ENCODE results near the gene CHAMP1. TPM values are rescaled to one million over a fixed set of nuclear protein-coding genes. Genes with fewer than 3 reads are reported as not detected.
"Not testable (repeated sequence)": the region's sequence is repeated elsewhere in the genome, so short reads cannot be mapped to it uniquely, and the experiment has no call there.

CHAMP1 gene
- total RNA-seq, 1 experiment from 2014 or later, result 42.1 TPM

DNA sequence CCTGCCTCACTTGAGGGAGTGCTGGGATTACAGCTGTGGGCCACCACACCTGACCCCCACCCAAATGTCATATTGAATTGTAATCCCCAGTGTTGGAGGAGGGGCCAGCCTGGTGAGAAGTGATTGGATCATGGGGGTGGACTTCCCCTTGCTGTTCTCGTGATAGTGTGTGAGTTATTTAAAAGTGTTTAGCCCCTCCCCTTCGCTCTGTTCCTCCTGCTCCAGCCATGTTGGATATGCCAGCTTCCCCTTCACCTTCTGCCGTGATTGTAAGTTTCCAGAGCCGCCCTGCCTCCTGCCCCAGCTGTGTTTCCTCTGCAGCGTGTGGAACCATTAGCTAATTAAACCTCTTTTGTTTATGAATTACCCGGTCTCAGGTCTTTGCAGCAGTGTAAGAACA is 13.7 kb downstream of the CHAMP1 start:
- H3K4me3 Mint-ChIP-seq (ENCODE audit: unreplicated experiment), result no peak overlapping the region
- H3K4me1 Mint-ChIP-seq (ENCODE audit: low read depth, unreplicated experiment), result no peaks in the 10 kb centered on the region
- TF ChIP-seq, protein P1, sequence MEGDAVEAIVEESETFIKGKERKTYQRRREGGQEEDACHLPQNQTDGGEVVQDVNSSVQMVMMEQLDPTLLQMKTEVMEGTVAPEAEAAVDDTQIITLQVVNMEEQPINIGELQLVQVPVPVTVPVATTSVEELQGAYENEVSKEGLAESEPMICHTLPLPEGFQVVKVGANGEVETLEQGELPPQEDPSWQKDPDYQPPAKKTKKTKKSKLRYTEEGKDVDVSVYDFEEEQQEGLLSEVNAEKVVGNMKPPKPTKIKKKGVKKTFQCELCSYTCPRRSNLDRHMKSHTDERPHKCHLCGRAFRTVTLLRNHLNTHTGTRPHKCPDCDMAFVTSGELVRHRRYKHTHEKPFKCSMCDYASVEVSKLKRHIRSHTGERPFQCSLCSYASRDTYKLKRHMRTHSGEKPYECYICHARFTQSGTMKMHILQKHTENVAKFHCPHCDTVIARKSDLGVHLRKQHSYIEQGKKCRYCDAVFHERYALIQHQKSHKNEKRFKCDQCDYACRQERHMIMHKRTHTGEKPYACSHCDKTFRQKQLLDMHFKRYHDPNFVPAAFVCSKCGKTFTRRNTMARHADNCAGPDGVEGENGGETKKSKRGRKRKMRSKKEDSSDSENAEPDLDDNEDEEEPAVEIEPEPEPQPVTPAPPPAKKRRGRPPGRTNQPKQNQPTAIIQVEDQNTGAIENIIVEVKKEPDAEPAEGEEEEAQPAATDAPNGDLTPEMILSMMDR (IDR thresholded peaks at IDR 0.05; ENCODE audit: insufficient read depth in 1 of 2, low read depth in 1 of 2, low read length in 1 of 2, severe bottlenecking in 1 of 2, unreplicated experiment in 1 of 2), result no peak
- POLR2A ChIA-PET, result no interaction called here
- DNase-seq, result no peak
- no peak overlapping the region for H3K27ac Mint-ChIP-seq (ENCODE audit: unreplicated experiment)
- Histone ChIP-seq H3K36me3 (ENCODE audit: control insufficient read depth, insufficient read depth, low read length) (no peaks in the 10 kb centered on the region; the same call in 1 of the 2 replicates), H3K4me3 (ENCODE audit: low read depth, low read length) (no peak overlapping the region), H3K27me3 (replicated peaks; ENCODE audit: control insufficient read depth, insufficient read depth, low read length) (no peaks in the 10 kb centered on the region), H3K9me3 (0 out of 2 replicates have a peak, but pooled peaks cover 2% of the 10 kb centered on the region), H3K4me1 (no peaks in the 10 kb centered on the region)
- CTCF ChIA-PET, result no interaction called here
- intact Hi-C loops (cut with micrococcal nuclease; ENCODE audit: unreplicated experiment), result no loop called here
- BruUV-seq (replicated peaks), result no TSS peak
- H3K9me3 Mint-ChIP-seq (ENCODE audit: unreplicated experiment), result no peaks in the 10 kb centered on the region
- H3K36me3 Mint-ChIP-seq (ENCODE audit: insufficient read depth, unreplicated experiment), result peaks cover 40% of the 10 kb centered on the region
- H3K27me3 Mint-ChIP-seq (ENCODE audit: insufficient read depth, unreplicated experiment), result no peaks in the 10 kb centered on the region

DNA sequence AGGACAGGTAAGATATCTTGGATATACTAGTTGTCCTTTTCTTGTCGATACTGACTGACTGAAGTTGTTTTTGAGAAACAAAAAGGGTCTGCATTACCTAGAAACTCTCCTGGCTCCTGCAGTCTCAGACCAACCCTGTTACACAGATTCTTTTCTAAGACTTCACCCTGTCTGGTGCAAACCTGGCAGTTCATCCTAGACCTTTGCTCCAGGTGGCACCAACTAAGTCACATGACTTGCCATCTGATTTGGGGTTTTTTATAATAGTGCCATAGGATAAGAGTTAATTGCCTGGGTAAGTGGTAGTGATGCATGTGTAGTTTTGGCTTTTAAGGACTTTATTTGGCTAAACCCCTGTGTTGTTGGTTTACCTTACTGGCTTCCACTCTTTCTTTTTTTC is 14.3 kb downstream of the CHAMP1 start:
- H3K36me3 ChIP-seq (ENCODE audit: control insufficient read depth, insufficient read depth, low read length), result no peaks in the 10 kb centered on the region; the same call in 1 of the 2 replicates
- no peak overlapping the region for H3K27ac Mint-ChIP-seq (ENCODE audit: unreplicated experiment)
- no peaks in the 10 kb centered on the region for H3K9me3 ChIP-seq
- H3K4me3 ChIP-seq (ENCODE audit: low read depth, low read length), result no peak overlapping the region
- H3K27me3 Mint-ChIP-seq (ENCODE audit: insufficient read depth, unreplicated experiment), result no peaks in the 10 kb centered on the region
- ChIA-PET POLR2A (no interaction called here), CTCF (no interaction called here)
- no peak for DNase-seq
- TF ChIP-seq, protein P1 (IDR thresholded peaks at IDR 0.05; ENCODE audit: insufficient read depth in 1 of 2, low read depth in 1 of 2, low read length in 1 of 2, severe bottlenecking in 1 of 2, unreplicated experiment in 1 of 2), result no peak
- no peaks in the 10 kb centered on the region for H3K4me1 ChIP-seq
- no peak overlapping the region for H3K4me3 Mint-ChIP-seq (ENCODE audit: unreplicated experiment)
- H3K27me3 ChIP-seq (replicated peaks; ENCODE audit: control insufficient read depth, insufficient read depth, low read length), result no peaks in the 10 kb centered on the region
- no TSS peak for BruUV-seq (replicated peaks)
- peaks cover 35% of the 10 kb centered on the region for H3K36me3 Mint-ChIP-seq (ENCODE audit: insufficient read depth, unreplicated experiment)
- no peaks in the 10 kb centered on the region for H3K9me3 Mint-ChIP-seq (ENCODE audit: unreplicated experiment)
- H3K4me1 Mint-ChIP-seq (ENCODE audit: low read depth, unreplicated experiment), result no peaks in the 10 kb centered on the region
- intact Hi-C loops (cut with micrococcal nuclease; ENCODE audit: unreplicated experiment), result no loop called here

DNA sequence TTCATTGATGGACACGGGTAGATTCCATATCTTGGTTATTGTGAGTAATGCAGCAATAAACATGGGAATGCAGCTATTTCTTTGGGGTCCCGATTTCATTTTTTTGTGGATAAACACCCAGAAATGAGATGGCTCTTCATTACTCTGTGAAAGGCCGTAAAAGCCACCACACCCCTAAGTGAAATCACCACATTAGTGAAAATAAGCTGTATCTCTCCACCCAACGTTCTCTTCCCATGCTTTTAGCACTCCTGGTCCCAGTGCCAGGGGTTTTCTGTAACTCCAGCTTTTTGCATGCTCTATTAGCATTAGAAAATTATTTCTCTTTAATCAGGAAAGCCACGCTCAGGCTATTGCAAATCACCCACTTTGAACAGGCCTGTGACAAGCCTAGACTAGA is 15.8 kb downstream of the CHAMP1 start:
- no peak for DNase-seq
- intact Hi-C loops (cut with micrococcal nuclease; ENCODE audit: unreplicated experiment), result no loop called here

DNA sequence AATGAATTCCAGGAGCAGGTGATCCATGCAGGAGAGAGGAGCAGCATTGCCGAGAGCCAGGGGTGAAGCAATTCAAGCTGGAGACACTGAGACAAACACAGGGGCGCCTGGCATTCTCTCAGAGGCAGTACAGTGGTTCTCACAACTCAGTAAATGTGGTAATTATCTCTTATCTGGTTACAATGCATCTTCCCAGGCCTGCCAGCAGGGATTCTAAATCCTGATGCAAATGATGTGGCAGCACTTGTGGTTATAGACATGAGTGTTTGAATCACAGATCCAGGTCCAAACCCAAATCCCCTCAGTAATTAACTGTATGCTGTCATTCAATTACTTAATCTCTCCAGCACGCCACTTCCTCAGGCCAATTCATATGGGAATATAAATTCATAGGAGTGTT is 19.6 kb downstream of the CHAMP1 start:
- H3K4me1 Mint-ChIP-seq (ENCODE audit: low read depth, unreplicated experiment); H3K36me3 ChIP-seq (ENCODE audit: control insufficient read depth, insufficient read depth, low read length); BruUV-seq (replicated peaks); H3K9me3 Mint-ChIP-seq (ENCODE audit: unreplicated experiment); intact Hi-C loops (cut with micrococcal nuclease; ENCODE audit: unreplicated experiment); H3K4me3 Mint-ChIP-seq (ENCODE audit: unreplicated experiment); H3K4me1 ChIP-seq; H3K4me3 ChIP-seq (ENCODE audit: low read depth, low read length); H3K27ac Mint-ChIP-seq (ENCODE audit: unreplicated experiment); POLR2A ChIA-PET; CTCF ChIA-PET; H3K27me3 ChIP-seq (replicated peaks; ENCODE audit: control insufficient read depth, insufficient read depth, low read length); DNase-seq; H3K9me3 ChIP-seq; H3K27me3 Mint-ChIP-seq (ENCODE audit: insufficient read depth, unreplicated experiment); H3K36me3 Mint-ChIP-seq (ENCODE audit: insufficient read depth, unreplicated experiment): not testable (repeated sequence)

More for the DNA sequence above, 15.8 kb downstream of the CHAMP1 start:
- H3K4me3 Mint-ChIP-seq (ENCODE audit: unreplicated experiment), result no peak overlapping the region
- peaks cover 20% of the 10 kb centered on the region for H3K36me3 Mint-ChIP-seq (ENCODE audit: insufficient read depth, unreplicated experiment)
- TF ChIP-seq, protein P1 (IDR thresholded peaks at IDR 0.05; ENCODE audit: insufficient read depth in 1 of 2, low read depth in 1 of 2, low read length in 1 of 2, severe bottlenecking in 1 of 2, unreplicated experiment in 1 of 2), result no peak
- no peaks in the 10 kb centered on the region for H3K4me1 ChIP-seq
- H3K36me3 ChIP-seq (ENCODE audit: control insufficient read depth, insufficient read depth, low read length), result no peaks in the 10 kb centered on the region; the same call in 1 of the 2 replicates
- H3K4me3 ChIP-seq (ENCODE audit: low read depth, low read length), result no peak overlapping the region
- ChIA-PET POLR2A (no interaction called here), CTCF (no interaction called here)
- no peaks in the 10 kb centered on the region for H3K9me3 Mint-ChIP-seq (ENCODE audit: unreplicated experiment)
- BruUV-seq (replicated peaks), result no TSS peak
- H3K4me1 Mint-ChIP-seq (ENCODE audit: low read depth, unreplicated experiment), result no peaks in the 10 kb centered on the region
- H3K27me3 ChIP-seq (replicated peaks; ENCODE audit: control insufficient read depth, insufficient read depth, low read length), result no peaks in the 10 kb centered on the region
- peaks cover 5% of the 10 kb centered on the region for H3K27me3 Mint-ChIP-seq (ENCODE audit: insufficient read depth, unreplicated experiment)
- no peaks in the 10 kb centered on the region for H3K9me3 ChIP-seq
- no peak overlapping the region for H3K27ac Mint-ChIP-seq (ENCODE audit: unreplicated experiment)
